Smooth muscle cell (in vitro differentiated cells): ENCODE measurements around the gene TARS3. TPM values are rescaled to one million over a fixed set of nuclear protein-coding genes. Genes with fewer than 3 reads are reported as not detected.
"Not testable (repeated sequence)": the region's sequence is repeated elsewhere in the genome, so short reads cannot be mapped to it uniquely, and the experiment has no call there.

Experiments
- DNase-seq: peaks from one replicate; lab custom pipeline; 2025; ENCODE audit not compliant: unreplicated experiment; lab: John Stamatoyannopoulos, UW
- H2AFZ ChIP-seq: fragments of 200-600 bp; sonication (generic); 2 replicates; pipeline ENCODE4 v1.6.0; 2016; ENCODE audit warnings: antibody characterized with exemption, low read depth, mild to moderate bottlenecking
- H3F3A ChIP-seq: fragments of 200-600 bp; sonication (generic); 2 replicates; pipeline ENCODE4 v1.6.0; 2017; ENCODE audit warnings: antibody characterized with exemption, low read depth
- H3K27ac ChIP-seq: fragments of 200-600 bp; sonication (generic); 2 replicates; pipeline ENCODE4 v1.5.1; 2016; ENCODE audit warnings: low read depth, mild to moderate bottlenecking
- H3K27me3 ChIP-seq: fragments of 200-600 bp; sonication (generic); 2 replicates; pipeline ENCODE4 v1.6.1; 2016; ENCODE audit warnings: low read depth, mild to moderate bottlenecking
- H3K36me3 ChIP-seq: fragments of 200-600 bp; sonication (generic); 2 replicates; pipeline ENCODE4 v1.5.1; 2016; ENCODE audit warnings: low read depth
- H3K4me1 ChIP-seq: fragments of 200-600 bp; sonication (generic); 2 replicates; pipeline ENCODE4 v1.5.1; 2016; ENCODE audit warnings: low read depth
- H3K4me2 ChIP-seq: fragments of 200-600 bp; sonication (generic); 2 replicates; pipeline ENCODE4 v1.6.0; 2016; ENCODE audit warnings: mild to moderate bottlenecking
- H3K4me3 ChIP-seq: fragments of 200-600 bp; sonication (generic); 2 replicates; pipeline ENCODE4 v1.5.1; 2016; ENCODE audit warnings: mild to moderate bottlenecking
- H3K79me2 ChIP-seq: fragments of 200-600 bp; sonication (generic); 2 replicates; pipeline ENCODE4 v1.6.0; 2016; ENCODE audit warnings: low read depth, mild to moderate bottlenecking
- H3K9ac ChIP-seq: fragments of 200-600 bp; sonication (generic); 2 replicates; pipeline ENCODE4 v1.6.0; 2016; ENCODE audit warnings: low read depth
- H3K9me3 ChIP-seq: fragments of 200-600 bp; sonication (generic); replicated peaks from 2 replicates; pipeline ENCODE4 v1.5.1; 2016; ENCODE audit warnings: low read depth
- H4K20me1 ChIP-seq: fragments of 200-600 bp; sonication (generic); 2 replicates; pipeline ENCODE4 v1.6.0; 2016; ENCODE audit warnings: low read depth
- WGBS: methylation state at CpG from one replicate; pipeline ENCODE4 v1.1.7; 2016; ENCODE audit warnings: low lambda C conversion rate; 5-methylcytosine and 5-hydroxymethylcytosine counted together
- polyA plus RNA-seq: library from polyadenylated mRNA; unstranded; fragments of >200 nt; fragmentation: Nextera tagmentation; extraction: Ambion mirVana; gene quantifications from 2 replicates; pipeline ENCODE4 v1.2.1, GENCODE V29; 2016
- total RNA-seq: library from RNA; depleted of rRNA; stranded (reverse); fragments of >200 nt; gene quantifications from 2 replicates; pipeline ENCODE4 v1.2.3, GENCODE V29; 2014
- TF ChIP-seq, protein P1 (sequence below): fragments of 200-600 bp; sonication (generic); IDR thresholded peaks from 2 replicates; pipeline ENCODE4 v1.5.1; 2017; ENCODE audit warnings: borderline replicate concordance, mild to moderate bottlenecking, antibody characterized with exemption; ENCODE audit not compliant: insufficient read depth, poor library complexity, severe bottlenecking

Gene TARS3
- total and polyA plus RNA-seq, 2 experiments from 2014 or later = 20.0 to 23.0 TPM

- no peak for DNase-seq
- whole genome bisulfite sequencing = 83% methylated on average over 15 of the region's 15 CpGs
- H3K27ac ChIP-seq = no peak overlapping the region
These were observed 41.6 kb upstream of the TARS3 start for GRCh38 chr15:101765772-101766456.

GRCh38 chr15:101765340-101765671 lies 41.0 kb upstream of the TARS3 start:
- not testable (repeated sequence) for H3K4me2 ChIP-seq, H4K20me1 ChIP-seq, H3K36me3 ChIP-seq, H3K9ac ChIP-seq, H3F3A ChIP-seq, H3K27me3 ChIP-seq, H3K79me2 ChIP-seq, H3K27ac ChIP-seq, DNase-seq, H3K4me1 ChIP-seq, H3K9me3 ChIP-seq, H2AFZ ChIP-seq, H3K4me3 ChIP-seq
- 90% methylated on average over 7 of the region's 7 CpGs for WGBS

More at GRCh38 chr15:101765772-101766456, 41.6 kb upstream of the TARS3 start:
- H3K79me2 ChIP-seq = no peaks in the 10 kb centered on the region
- no peak overlapping the region for H3K9ac ChIP-seq
- H3F3A ChIP-seq = no peaks in the 10 kb centered on the region
- no peaks in the 10 kb centered on the region for H3K27me3 ChIP-seq
- TF ChIP-seq, protein P1, sequence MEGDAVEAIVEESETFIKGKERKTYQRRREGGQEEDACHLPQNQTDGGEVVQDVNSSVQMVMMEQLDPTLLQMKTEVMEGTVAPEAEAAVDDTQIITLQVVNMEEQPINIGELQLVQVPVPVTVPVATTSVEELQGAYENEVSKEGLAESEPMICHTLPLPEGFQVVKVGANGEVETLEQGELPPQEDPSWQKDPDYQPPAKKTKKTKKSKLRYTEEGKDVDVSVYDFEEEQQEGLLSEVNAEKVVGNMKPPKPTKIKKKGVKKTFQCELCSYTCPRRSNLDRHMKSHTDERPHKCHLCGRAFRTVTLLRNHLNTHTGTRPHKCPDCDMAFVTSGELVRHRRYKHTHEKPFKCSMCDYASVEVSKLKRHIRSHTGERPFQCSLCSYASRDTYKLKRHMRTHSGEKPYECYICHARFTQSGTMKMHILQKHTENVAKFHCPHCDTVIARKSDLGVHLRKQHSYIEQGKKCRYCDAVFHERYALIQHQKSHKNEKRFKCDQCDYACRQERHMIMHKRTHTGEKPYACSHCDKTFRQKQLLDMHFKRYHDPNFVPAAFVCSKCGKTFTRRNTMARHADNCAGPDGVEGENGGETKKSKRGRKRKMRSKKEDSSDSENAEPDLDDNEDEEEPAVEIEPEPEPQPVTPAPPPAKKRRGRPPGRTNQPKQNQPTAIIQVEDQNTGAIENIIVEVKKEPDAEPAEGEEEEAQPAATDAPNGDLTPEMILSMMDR = no peak
- no peak overlapping the region for H3K4me3 ChIP-seq
- no peaks in the 10 kb centered on the region for H3K4me1 ChIP-seq
- no peak overlapping the region for H2AFZ ChIP-seq
- H3K4me2 ChIP-seq = no peak overlapping the region
- no peaks in the 10 kb centered on the region for H3K36me3 ChIP-seq
- H4K20me1 ChIP-seq = no peaks in the 10 kb centered on the region
- H3K9me3 ChIP-seq = no peaks in the 10 kb centered on the region

DNA sequence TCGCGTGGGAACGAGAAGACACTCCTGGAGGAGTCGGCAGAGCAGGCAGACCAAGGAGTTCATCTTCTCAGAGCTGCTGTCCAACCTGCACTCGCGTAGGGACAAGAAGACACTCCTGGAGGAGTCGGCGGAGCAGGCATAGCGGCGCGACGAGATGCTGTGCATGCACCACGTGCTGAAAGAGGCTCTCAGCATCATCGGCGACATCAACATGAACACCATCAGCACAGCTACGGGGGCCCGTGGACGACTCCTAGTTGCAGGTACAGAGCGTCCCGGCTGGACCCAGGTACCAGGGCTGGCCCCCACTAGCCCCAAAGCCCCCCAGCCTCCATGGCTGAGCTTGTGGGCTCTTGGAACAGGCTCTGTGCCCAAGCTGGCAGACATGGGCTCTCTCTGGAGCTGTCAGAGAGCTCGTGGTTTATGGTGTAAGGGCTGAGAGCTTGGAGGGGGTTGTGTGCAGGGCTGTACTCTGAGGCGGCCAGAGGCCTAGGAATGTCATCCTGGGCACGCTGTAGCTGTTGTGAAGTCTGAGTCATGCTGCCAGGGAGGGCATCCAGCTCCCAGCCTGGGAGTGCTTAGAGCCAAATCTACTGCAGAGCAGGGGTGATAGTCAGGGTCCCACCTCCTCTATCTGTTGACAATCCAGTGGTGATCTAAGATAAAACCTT lies 40.5 kb upstream of the TARS3 start:
- not testable (repeated sequence) for H3K9me3 ChIP-seq, H3K4me2 ChIP-seq, H3K9ac ChIP-seq, H4K20me1 ChIP-seq, H3K79me2 ChIP-seq, H3K27me3 ChIP-seq, H3K4me3 ChIP-seq, H3K27ac ChIP-seq, H2AFZ ChIP-seq, H3F3A ChIP-seq, H3K36me3 ChIP-seq, H3K4me1 ChIP-seq, DNase-seq
- whole genome bisulfite sequencing = 92% methylated on average over 22 of the region's 23 CpGs

DNA sequence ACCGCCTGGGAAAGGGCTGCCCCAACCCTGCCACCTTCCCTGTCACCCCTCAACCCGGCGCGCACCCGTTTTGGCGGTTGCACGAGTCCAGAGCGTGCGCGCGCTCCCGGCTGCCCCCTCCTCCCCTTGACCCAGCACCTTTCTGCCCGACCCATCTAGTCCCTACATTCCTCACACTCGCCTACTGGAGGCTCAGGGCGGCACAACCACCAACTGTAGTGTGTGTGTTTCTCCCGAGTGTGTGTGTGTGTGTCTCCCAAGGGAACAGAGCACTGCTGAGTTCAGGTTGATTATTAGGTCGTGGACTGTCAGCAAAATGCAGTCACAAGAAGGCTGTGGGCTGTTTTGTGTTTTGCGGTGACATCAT lies 22.4 kb upstream of the TARS3 start:
- not testable (repeated sequence) for H3K9ac ChIP-seq

GRCh38 chr15:101734837-101735236 lies 10.6 kb upstream of the TARS3 start:
- H3F3A ChIP-seq, H3K4me1 ChIP-seq, H3K79me2 ChIP-seq, DNase-seq, H2AFZ ChIP-seq, H3K27me3 ChIP-seq, H3K27ac ChIP-seq, H3K4me2 ChIP-seq, H3K36me3 ChIP-seq, H3K9me3 ChIP-seq, H3K4me3 ChIP-seq, H3K9ac ChIP-seq, H4K20me1 ChIP-seq: not testable (repeated sequence)
- WGBS = 96% methylated on average over 2 of the region's 2 CpGs

More for the DNA sequence above, 22.4 kb upstream of the TARS3 start:
- H2AFZ ChIP-seq, H3K4me3 ChIP-seq, H3K4me2 ChIP-seq, H3K4me1 ChIP-seq, H3K27ac ChIP-seq, H3K27me3 ChIP-seq, H3K79me2 ChIP-seq, DNase-seq, H3K36me3 ChIP-seq, H4K20me1 ChIP-seq, H3K9me3 ChIP-seq, H3F3A ChIP-seq: not testable (repeated sequence)
- WGBS = no CpG with 5 or more reads among the region's 18 CpGs
